Activated T-cell treated with anti-CD3 and anti-CD28 coated beads for 48 hours (primary cell): ENCODE measurements around the gene ZFAND3.

ENCODE experiments used
- DNase-seq: peaks from one replicate; pipeline ENCODE4 v3.0.0-alpha.2; 2020; ENCODE audit warnings: low read depth

The ZFAND3 gene

GRCh38 chr6:37894585-37894984 is 75.1 kb downstream of the ZFAND3 start:
- DNase-seq, result no peak

GRCh38 chr6:37897321-37897720 is 77.8 kb downstream of the ZFAND3 start:
- DNase-seq, result no peak

- no peak for DNase-seq
Measured at GRCh38 chr6:37897818-37898515, 78.4 kb downstream of the ZFAND3 start.

- no peak for DNase-seq
Measured at GRCh38 chr6:37903351-37904340, 84.1 kb downstream of the ZFAND3 start.

- no peak for DNase-seq
Measured at GRCh38 chr6:37904590-37904989, 85.1 kb downstream of the ZFAND3 start.

- no peak for DNase-seq
Measured at GRCh38 chr6:37906121-37906520, 86.6 kb downstream of the ZFAND3 start.

- no peak for DNase-seq
Measured at GRCh38 chr6:37910998-37911397, 91.5 kb downstream of the ZFAND3 start.

GRCh38 chr6:37913210-37913609 is 93.7 kb downstream of the ZFAND3 start:
- DNase-seq, result no peak

- DNase-seq, result no peak
Measured at GRCh38 chr6:37915463-37915862, 95.9 kb downstream of the ZFAND3 start.

- DNase-seq, result no peak
Measured at GRCh38 chr6:37916149-37916548, 96.6 kb downstream of the ZFAND3 start.

- no peak for DNase-seq
Measured at GRCh38 chr6:37916675-37917074, 97.1 kb downstream of the ZFAND3 start.

- no peak for DNase-seq
Measured at GRCh38 chr6:37917566-37917965, 98.0 kb downstream of the ZFAND3 start.

- no peak for DNase-seq
Measured at GRCh38 chr6:37919417-37920157, 100.1 kb downstream of the ZFAND3 start.

GRCh38 chr6:37920667-37921066 is 101.1 kb downstream of the ZFAND3 start:
- no peak for DNase-seq

GRCh38 chr6:37922563-37922962 is 103.0 kb downstream of the ZFAND3 start:
- DNase-seq, result no peak

- no peak for DNase-seq
Measured at GRCh38 chr6:37923514-37923913, 104.0 kb downstream of the ZFAND3 start.

- DNase-seq, result no peak
Measured at GRCh38 chr6:37926661-37927060, 107.1 kb downstream of the ZFAND3 start.

GRCh38 chr6:37928217-37928616 is 108.7 kb downstream of the ZFAND3 start:
- DNase-seq, result no peak

- no peak for DNase-seq
Measured at GRCh38 chr6:37930288-37930971, 110.9 kb downstream of the ZFAND3 start.

- no peak for DNase-seq
Measured at GRCh38 chr6:37931066-37931465, 111.5 kb downstream of the ZFAND3 start.

GRCh38 chr6:37934276-37934675 is 114.7 kb downstream of the ZFAND3 start:
- DNase-seq, result no peak

- DNase-seq, result no peak
Measured at GRCh38 chr6:37936150-37936549, 116.6 kb downstream of the ZFAND3 start.
